CD4-positive, alpha-beta T cell (primary cell): ENCODE data around the gene LRP8. TPM values are rescaled to one million over a fixed set of nuclear protein-coding genes. Genes with fewer than 3 reads are reported as not detected.

Source experiments
- ATAC-seq: fragments of 200-7000 bp; cut with Tn5 transposase; one replicate; pipeline ENCODE4 v1.10.0; 2022; ENCODE audit warnings: mild to moderate bottlenecking; ENCODE audit not compliant: poor library complexity
- CTCF ChIA-PET: fragments of 350-600 bp; sonication (Branson Sonifier 250); formaldehyde crosslinking; loops from one replicate; lab custom pipeline; 2021; ENCODE audit warnings: antibody characterized with exemption, inconsistent platforms; lab: Charles Lee
- POLR2A ChIA-PET: fragments of 350-600 bp; sonication (Branson Sonifier 250); formaldehyde crosslinking; loops from one replicate; lab custom pipeline; 2021; ENCODE audit warnings: antibody characterized with exemption, inconsistent platforms; lab: Charles Lee
- DNase-seq, 14 experiments: peaks; one replicate each; pipeline ENCODE4 v3.0.0-alpha.2; 2013 to 2020; ENCODE audit warnings: mixed read lengths in 2 of 14
- H3K27ac ChIP-seq, 2 donors: one replicate each; pipeline versions ENCODE4 v1.5.1 to v1.7.0; 2013; ENCODE audit warnings: low read length in 2 of 2, low read depth in 1 of 2, mild to moderate bottlenecking in 1 of 2
- H3K27me3 ChIP-seq, 2 experiments: 1 replicate in 1 of 2; 2 replicates in 1 of 2; pipeline versions ENCODE4 v1.6.1 to v1.7.0; 2013; ENCODE audit warnings: low read length in 2 of 2, control low read depth in 1 of 2, mild to moderate bottlenecking in 1 of 2, moderate library complexity in 1 of 2; ENCODE audit not compliant: insufficient read depth in 2 of 2, control insufficient read depth in 1 of 2
- H3K36me3 ChIP-seq: one replicate; pipeline ENCODE4 v1.6.1; 2013; ENCODE audit warnings: low read length, control low read depth; ENCODE audit not compliant: insufficient read depth
- H3K4me1 ChIP-seq: one replicate; pipeline ENCODE4 v1.6.1; 2013; ENCODE audit warnings: low read length, control low read depth; ENCODE audit not compliant: insufficient read depth
- H3K4me3 ChIP-seq: one replicate; pipeline ENCODE4 v1.5.1; 2013; ENCODE audit warnings: mild to moderate bottlenecking, low read length, moderate library complexity
- H3K9me3 ChIP-seq, 2 experiments: 1 replicate in 1 of 2; 2 replicates in 1 of 2; pipeline versions ENCODE4 v1.6.1 to v1.7.0; 2013; ENCODE audit warnings: low read length in 2 of 2, mild to moderate bottlenecking in 2 of 2, control low read depth in 1 of 2, moderate library complexity in 1 of 2; ENCODE audit not compliant: control insufficient read depth in 1 of 2, insufficient read depth in 1 of 2
- H3K27ac Mint-ChIP-seq: one replicate; pipeline ENCODE4 v1.8.0; 2020; ENCODE audit warnings: mixed read lengths
- H3K27me3 Mint-ChIP-seq: one replicate; pipeline ENCODE4 v1.8.0; 2021; ENCODE audit warnings: mixed read lengths
- H3K36me3 Mint-ChIP-seq: one replicate; pipeline ENCODE4 v1.8.0; 2021; ENCODE audit warnings: low read depth, mixed read lengths
- H3K4me1 Mint-ChIP-seq: one replicate; pipeline ENCODE4 v1.8.0; 2021; ENCODE audit warnings: low read depth, mixed read lengths
- H3K4me3 Mint-ChIP-seq: one replicate; pipeline ENCODE4 v1.8.0; 2020; ENCODE audit warnings: mild to moderate bottlenecking, mixed read lengths
- H3K9me3 Mint-ChIP-seq: one replicate; pipeline ENCODE4 v1.8.0; 2020; ENCODE audit warnings: mixed read lengths
- intact Hi-C, 2 experiments: fragments of 100-400 bp; cut with DNase I in 1 of 2; cut with micrococcal nuclease in 1 of 2; formaldehyde crosslinking; loops; one replicate each; pipeline versions ENCODE4 v1.15.1 to v1.9.0; 2023 to 2025; cut with DNase I, micrococcal nuclease
- total RNA-seq, 174 experiments: library from RNA in 2 of 174; stranded (reverse) in 2 of 174; gene quantifications; one replicate each; pipeline ENCODE4 v1.2.3 and lab custom pipeline; 2021 to 2026
- TF ChIP-seq, protein P1 (sequence below): fragments of 200-600 bp; IDR thresholded peaks from one replicate; pipeline ENCODE4 v1.8.0; 2022; ENCODE audit warnings: antibody characterized with exemption, mild to moderate bottlenecking

The LRP8 gene
- total RNA-seq, 2 experiments from 2014 or later, result 8.1 to 11.5 TPM

DNA sequence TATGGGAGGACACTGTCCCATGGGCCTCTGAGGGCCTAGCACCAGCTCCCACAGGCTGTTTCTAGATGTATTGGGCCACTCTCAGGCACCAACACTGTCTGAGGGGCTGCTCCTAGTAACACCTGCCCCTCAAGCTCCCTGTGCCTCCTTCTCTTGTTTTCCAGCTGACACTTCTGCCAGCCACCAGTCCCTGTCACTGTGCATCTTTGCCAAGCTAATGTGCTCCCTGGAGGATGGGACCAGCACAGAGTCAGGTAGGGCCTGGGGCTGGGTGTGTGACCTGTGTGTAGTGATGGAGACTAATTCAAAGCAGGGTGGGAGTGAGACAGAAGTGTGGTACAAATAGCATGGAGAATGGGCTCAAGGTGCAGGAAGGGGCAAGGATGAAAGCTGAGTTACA is 60.1 kb downstream of the LRP8 start:
- POLR2A ChIA-PET, result no interaction called here
- ATAC-seq (no peak), DNase-seq (no peak)
- Mint-ChIP-seq H3K4me1 (no peaks in the 10 kb centered on the region), H3K9me3 (no peaks in the 10 kb centered on the region), H3K36me3 (peaks cover 13% of the 10 kb centered on the region), H3K27ac (no peak overlapping the region), H3K27me3 (no peaks in the 10 kb centered on the region), H3K4me3 (no peak overlapping the region)
- TF ChIP-seq, protein P1, sequence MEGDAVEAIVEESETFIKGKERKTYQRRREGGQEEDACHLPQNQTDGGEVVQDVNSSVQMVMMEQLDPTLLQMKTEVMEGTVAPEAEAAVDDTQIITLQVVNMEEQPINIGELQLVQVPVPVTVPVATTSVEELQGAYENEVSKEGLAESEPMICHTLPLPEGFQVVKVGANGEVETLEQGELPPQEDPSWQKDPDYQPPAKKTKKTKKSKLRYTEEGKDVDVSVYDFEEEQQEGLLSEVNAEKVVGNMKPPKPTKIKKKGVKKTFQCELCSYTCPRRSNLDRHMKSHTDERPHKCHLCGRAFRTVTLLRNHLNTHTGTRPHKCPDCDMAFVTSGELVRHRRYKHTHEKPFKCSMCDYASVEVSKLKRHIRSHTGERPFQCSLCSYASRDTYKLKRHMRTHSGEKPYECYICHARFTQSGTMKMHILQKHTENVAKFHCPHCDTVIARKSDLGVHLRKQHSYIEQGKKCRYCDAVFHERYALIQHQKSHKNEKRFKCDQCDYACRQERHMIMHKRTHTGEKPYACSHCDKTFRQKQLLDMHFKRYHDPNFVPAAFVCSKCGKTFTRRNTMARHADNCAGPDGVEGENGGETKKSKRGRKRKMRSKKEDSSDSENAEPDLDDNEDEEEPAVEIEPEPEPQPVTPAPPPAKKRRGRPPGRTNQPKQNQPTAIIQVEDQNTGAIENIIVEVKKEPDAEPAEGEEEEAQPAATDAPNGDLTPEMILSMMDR, result no peak
- Histone ChIP-seq H3K9me3 (no peaks in the 10 kb centered on the region), H3K4me3 (no peak overlapping the region), H3K36me3 (peaks cover 22% of the 10 kb centered on the region), H3K4me1 (no peaks in the 10 kb centered on the region), H3K27ac (no peak overlapping the region), H3K27me3 (no peaks in the 10 kb centered on the region)
- intact Hi-C loops, result no loop called here
- CTCF ChIA-PET, result interaction anchor here (2.6 kb wide), 1 partner anchor 126 kb away, joined by 6 read pairs; no protein-coding TSS in a partner anchor

DNA sequence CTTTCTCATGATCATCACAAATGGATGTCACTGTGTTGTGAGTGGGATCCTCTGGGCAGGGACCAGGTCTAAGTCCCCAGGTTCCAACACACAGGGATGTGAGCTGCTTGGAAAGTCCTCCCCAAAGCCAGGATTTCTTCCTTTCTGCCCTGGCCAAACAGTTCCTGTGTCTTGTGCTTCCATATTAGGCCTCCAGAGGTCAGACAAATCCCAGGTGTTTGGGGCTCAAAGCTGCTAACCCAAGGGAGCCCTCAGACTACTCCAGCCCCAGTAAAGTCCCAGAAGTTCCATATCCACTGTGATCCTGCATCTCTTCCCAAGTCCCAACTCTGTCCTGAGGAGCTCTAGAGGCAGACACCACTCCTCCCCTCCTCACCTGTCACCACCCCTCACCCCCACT is 61.8 kb downstream of the LRP8 start:
- Mint-ChIP-seq H3K9me3 (no peaks in the 10 kb centered on the region), H3K36me3 (peaks cover 13% of the 10 kb centered on the region), H3K27me3 (no peaks in the 10 kb centered on the region), H3K4me3 (no peak overlapping the region), H3K27ac (no peak overlapping the region), H3K4me1 (no peaks in the 10 kb centered on the region)
- H3K9me3 ChIP-seq, result no peaks in the 10 kb centered on the region
- TF ChIP-seq, protein P1, result no peak
- ChIA-PET CTCF (interaction anchor here (2.6 kb wide), 1 partner anchor 127 kb away, joined by 6 read pairs; no protein-coding TSS in a partner anchor), POLR2A (no interaction called here)
- DNase-seq (no peak), ATAC-seq (no peak)
- H3K4me3 ChIP-seq, result no peak overlapping the region
- H3K4me1 ChIP-seq, result no peaks in the 10 kb centered on the region
- no peaks in the 10 kb centered on the region for H3K27me3 ChIP-seq
- H3K36me3 ChIP-seq, result peaks cover 36% of the 10 kb centered on the region
- no peak overlapping the region for H3K27ac ChIP-seq
- intact Hi-C loops, result no loop called here

DNA sequence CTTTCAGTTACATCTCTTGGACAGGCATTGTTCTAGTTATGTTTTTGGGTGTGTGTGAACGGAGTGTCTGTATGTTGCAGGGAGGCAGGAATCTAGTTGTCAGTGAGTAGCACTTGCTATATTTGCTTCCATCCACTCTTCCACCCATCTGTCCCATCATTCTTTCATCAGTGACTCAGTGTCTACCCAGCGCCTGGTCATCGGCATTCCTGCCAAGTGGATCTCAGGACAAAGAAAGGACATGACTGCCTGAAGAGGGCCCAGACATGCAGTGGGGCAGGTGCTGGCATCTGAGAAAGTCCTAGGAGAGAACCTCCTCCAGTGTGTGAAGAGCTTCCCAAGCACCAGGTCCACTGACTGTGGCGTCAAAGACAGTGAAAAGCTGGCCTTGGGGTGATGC is 62.3 kb downstream of the LRP8 start:
- POLR2A ChIA-PET, result no interaction called here
- no peaks in the 10 kb centered on the region for H3K4me1 Mint-ChIP-seq

More for the DNA sequence above, 62.3 kb downstream of the LRP8 start:
- Mint-ChIP-seq H3K9me3 (no peaks in the 10 kb centered on the region), H3K36me3 (peaks cover 13% of the 10 kb centered on the region), H3K27me3 (no peaks in the 10 kb centered on the region), H3K4me3 (no peak overlapping the region), H3K27ac (no peak overlapping the region)
- DNase-seq (no peak), ATAC-seq (no peak)
- Histone ChIP-seq H3K4me1 (no peaks in the 10 kb centered on the region), H3K9me3 (no peaks in the 10 kb centered on the region), H3K36me3 (peaks cover 36% of the 10 kb centered on the region), H3K27ac (no peak overlapping the region), H3K4me3 (no peak overlapping the region), H3K27me3 (no peaks in the 10 kb centered on the region)
- intact Hi-C loops, result no loop called here
- TF ChIP-seq, protein P1, result no peak
- CTCF ChIA-PET, result interaction anchor here (2.6 kb wide), 1 partner anchor 128 kb away, joined by 6 read pairs; no protein-coding TSS in a partner anchor
